AG04450 (cell line): ENCODE results near the gene COL2A1. TPM values are rescaled to one million over a fixed set of nuclear protein-coding genes. Genes with fewer than 3 reads are reported as not detected.

ENCODE experiments used
- CTCF ChIA-PET: fragments of 300-600, 350-600 bp; formaldehyde crosslinking; extraction: SDS; loops from one replicate; lab custom pipeline; 2022; ENCODE audit warnings: antibody characterized with exemption, inconsistent platforms; lab: Charles Lee
- POLR2A ChIA-PET: fragments of 350-600 bp; formaldehyde crosslinking; extraction: SDS; loops from one replicate; lab custom pipeline; 2021; ENCODE audit warnings: antibody characterized with exemption, inconsistent platforms; lab: Yijun Ruan, JAX
- DNase-seq: peaks from one replicate; pipeline ENCODE4 v3.0.0-alpha.2; 2011; ENCODE audit warnings: low read depth, low spot score
- H3K27ac ChIP-seq: one replicate; pipeline ENCODE4 v1.5.1; 2012; ENCODE audit warnings: low read depth, low read length, control low read depth
- H3K27me3 ChIP-seq: one replicate; pipeline ENCODE4 v1.6.0; 2012; ENCODE audit warnings: low read length; ENCODE audit not compliant: control insufficient read depth, insufficient read depth
- H3K4me3 ChIP-seq: 2 replicates; pipeline ENCODE4 v1.5.1; 2011; ENCODE audit warnings: mild to moderate bottlenecking, low read depth, low read length, control low read depth
- H3K9me3 ChIP-seq: 2 replicates; pipeline ENCODE4 v1.5.1; 2012; ENCODE audit warnings: low read length; ENCODE audit not compliant: control insufficient read depth, insufficient read depth
- CTCF ChIP-seq: IDR thresholded peaks from 2 replicates; pipeline ENCODE4 v1.5.1; 2011; ENCODE audit warnings: low read depth, low read length, control low read depth, inconsistent platforms
- polyA plus RNA-seq: library from polyadenylated mRNA; depleted of rRNA; stranded (reverse); fragments of >200 nt; gene quantifications from 2 replicates; pipeline ENCODE4 v1.2.3, GENCODE V29; 2011

The COL2A1 gene
- polyA plus RNA-seq, 1 experiment: not detected

- Histone ChIP-seq H3K9me3 (no peaks in the 10 kb centered on the region; the same call in 1 of the 2 replicates), H3K4me3 (no peak overlapping the region), H3K27ac (no peak overlapping the region), H3K27me3 (peaks cover 26% of the 10 kb centered on the region)
- ChIA-PET CTCF (no interaction called here), POLR2A (no interaction called here)
- DNase-seq: no peak
- TF ChIP-seq CTCF: no peak
Observed at GRCh38 chr12:47989023-47989417, 15.3 kb downstream of the COL2A1 start.

- no peaks in the 10 kb centered on the region; the same call in 1 of the 2 replicates for H3K9me3 ChIP-seq
- CTCF ChIA-PET: interaction anchor here (1.3 kb wide), 1 partner anchor 25 kb away, joined by 6 read pairs; the partner anchor contains the start of gene TMEM106C
- TF ChIP-seq CTCF: no peak
- no peak for DNase-seq
- POLR2A ChIA-PET: no interaction called here
- peaks cover 21% of the 10 kb centered on the region for H3K27me3 ChIP-seq
- H3K4me3 ChIP-seq: peak overlapping the region; percentile 27; the same call in 1 of the 2 replicates
- no peak overlapping the region for H3K27ac ChIP-seq
Observed at GRCh38 chr12:47988073-47989022, 15.9 kb downstream of the COL2A1 start.

GRCh38 chr12:47987411-47988072, 16.7 kb downstream of the COL2A1 start:
- Histone ChIP-seq H3K9me3 (no peaks in the 10 kb centered on the region; the same call in 1 of the 2 replicates), H3K4me3 (0 out of 2 replicates have a peak overlapping the region, but pooled peaks have one; percentile 2), H3K27me3 (peaks cover 22% of the 10 kb centered on the region), H3K27ac (no peak overlapping the region)
- ChIA-PET POLR2A (no interaction called here), CTCF (interaction anchor here (1.3 kb wide), 1 partner anchor 24 kb away, joined by 6 read pairs; the partner anchor contains the start of gene TMEM106C)
- TF ChIP-seq CTCF: no peak
- no peak for DNase-seq

- no peak for TF ChIP-seq CTCF
- no peak for DNase-seq
- ChIA-PET POLR2A (no interaction called here), CTCF (no interaction called here)
- Histone ChIP-seq H3K27me3 (peaks cover 17% of the 10 kb centered on the region), H3K9me3 (no peaks in the 10 kb centered on the region; the same call in 1 of the 2 replicates), H3K4me3 (no peak overlapping the region), H3K27ac (no peak overlapping the region)
Observed at GRCh38 chr12:47986832-47987231, 17.4 kb downstream of the COL2A1 start.
